ENCODE data around the gene AADAT.

DNA sequence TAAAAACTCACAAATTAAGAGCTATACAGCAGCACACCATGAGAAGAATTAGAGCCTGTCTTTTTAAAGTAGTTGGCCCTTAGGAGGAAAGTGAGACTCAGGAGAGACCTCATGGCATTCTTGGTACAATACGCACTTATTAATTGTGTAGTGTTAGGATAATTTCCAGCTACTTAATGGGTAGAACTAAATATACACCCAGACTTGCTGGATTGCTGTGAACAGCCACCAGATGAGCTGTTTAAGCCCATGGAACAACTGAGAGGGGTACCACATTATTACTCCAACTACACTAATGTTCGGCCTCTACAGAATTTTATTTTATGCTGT, 77.2 kb downstream of the AADAT start:
- TF ChIP-seq CEBPB (tag; IDR thresholded peaks at IDR 0.05), result no peak
- no peak for TF ChIP-seq THAP12 (CRISPR knock-in tag; IDR thresholded peaks at IDR 0.05)
- TF ChIP-seq DACH1 (IDR thresholded peaks at IDR 0.05; ENCODE audit: partially characterized antibody), result no peak
- no peak for TF ChIP-seq STAT5A (IDR thresholded peaks at IDR 0.05; ENCODE audit: borderline replicate concordance, low read length)
- no peak for TF ChIP-seq TRIM28 (IDR thresholded peaks at IDR 0.05)
- TF ChIP-seq, protein P1, sequence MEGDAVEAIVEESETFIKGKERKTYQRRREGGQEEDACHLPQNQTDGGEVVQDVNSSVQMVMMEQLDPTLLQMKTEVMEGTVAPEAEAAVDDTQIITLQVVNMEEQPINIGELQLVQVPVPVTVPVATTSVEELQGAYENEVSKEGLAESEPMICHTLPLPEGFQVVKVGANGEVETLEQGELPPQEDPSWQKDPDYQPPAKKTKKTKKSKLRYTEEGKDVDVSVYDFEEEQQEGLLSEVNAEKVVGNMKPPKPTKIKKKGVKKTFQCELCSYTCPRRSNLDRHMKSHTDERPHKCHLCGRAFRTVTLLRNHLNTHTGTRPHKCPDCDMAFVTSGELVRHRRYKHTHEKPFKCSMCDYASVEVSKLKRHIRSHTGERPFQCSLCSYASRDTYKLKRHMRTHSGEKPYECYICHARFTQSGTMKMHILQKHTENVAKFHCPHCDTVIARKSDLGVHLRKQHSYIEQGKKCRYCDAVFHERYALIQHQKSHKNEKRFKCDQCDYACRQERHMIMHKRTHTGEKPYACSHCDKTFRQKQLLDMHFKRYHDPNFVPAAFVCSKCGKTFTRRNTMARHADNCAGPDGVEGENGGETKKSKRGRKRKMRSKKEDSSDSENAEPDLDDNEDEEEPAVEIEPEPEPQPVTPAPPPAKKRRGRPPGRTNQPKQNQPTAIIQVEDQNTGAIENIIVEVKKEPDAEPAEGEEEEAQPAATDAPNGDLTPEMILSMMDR (IDR thresholded peaks at IDR 0.05 in 2 of 3, conservative IDR thresholded peaks at IDR 0.05 in 1 of 3; ENCODE audit: insufficient read depth in 2 of 3, low read depth in 1 of 3, low read length in 3 of 3), result no peak
- TF ChIP-seq ZNF75A (CRISPR knock-in tag; IDR thresholded peaks at IDR 0.05), result no peak
- TF ChIP-seq EZH2 (IDR thresholded peaks at IDR 0.05; ENCODE audit: borderline replicate concordance, low read depth, low read length), result no peak
- TF ChIP-seq DPF2 (IDR thresholded peaks at IDR 0.05), result no peak

Data from K562 (cell line).